NCI-H1436 treated with DMSO at 0.1 percent for 48 hours (cell line): ENCODE measurements around the gene NHERF2.

Experiments used
- DNase-seq: peaks from one replicate; lab custom pipeline; 2025; lab: John Stamatoyannopoulos, UW

The NHERF2 gene

DNA sequence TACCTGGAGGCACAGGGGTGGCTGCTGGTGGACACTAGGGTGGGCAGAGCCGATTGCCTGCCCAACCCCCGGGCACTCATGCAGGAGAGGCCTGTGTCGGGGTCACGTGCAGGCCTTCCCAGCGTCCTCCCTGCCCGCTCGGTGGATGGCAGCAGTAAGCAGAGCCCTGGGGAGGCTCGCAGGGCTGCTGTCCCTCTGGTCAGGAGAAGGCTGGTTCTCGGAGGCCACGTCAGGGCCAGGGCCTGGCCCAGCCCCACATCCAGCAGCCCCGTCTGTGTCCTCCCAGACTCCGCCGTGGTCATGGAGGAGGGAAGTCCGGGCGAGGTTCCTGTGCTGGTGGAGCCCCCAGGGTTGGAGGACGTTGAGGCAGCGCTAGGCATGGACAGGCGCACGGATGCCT lies 56.7 kb downstream of the NHERF2 start:
- DNase-seq = no peak

- no peak for DNase-seq
These were observed 57.4 kb downstream of the NHERF2 start for GRCh38 chr16:2083876-2084780.

DNA sequence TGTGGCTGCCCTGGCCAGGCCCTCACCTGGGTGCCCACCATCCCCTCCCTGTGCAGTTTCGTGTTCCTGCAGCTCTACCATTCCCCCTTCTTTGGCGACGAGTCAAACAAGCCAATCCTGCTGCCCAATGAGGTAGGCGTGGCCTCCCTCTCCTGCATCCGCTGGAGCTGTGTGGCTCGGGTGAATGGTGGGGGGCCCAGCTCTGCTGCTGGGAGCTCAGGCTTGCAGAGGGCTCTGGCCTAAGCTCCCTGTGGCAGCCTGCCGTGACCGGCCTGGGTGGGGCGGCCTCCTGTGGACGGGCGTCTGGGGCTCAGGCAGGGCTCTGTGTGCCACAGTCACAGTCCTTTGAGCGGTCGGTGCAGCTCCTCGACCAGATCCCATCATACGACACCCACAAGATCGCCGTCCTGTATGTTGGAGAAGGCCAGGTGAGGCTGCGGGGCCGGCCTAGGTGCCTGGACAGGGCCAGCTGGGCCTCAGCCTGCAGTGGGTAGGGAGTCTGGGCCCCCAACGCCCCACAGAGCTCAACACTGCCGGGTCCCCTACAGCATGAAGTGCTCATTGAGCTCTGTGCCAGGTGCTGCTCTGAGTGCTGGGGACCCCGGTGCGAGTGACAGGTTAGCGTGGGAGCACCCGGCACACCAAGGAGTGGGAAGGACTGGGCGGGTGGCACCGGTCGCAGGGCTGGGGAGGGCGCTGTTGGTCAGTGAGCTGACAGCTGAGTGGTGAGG lies 58.4 kb downstream of the NHERF2 start:
- no peak for DNase-seq

DNA sequence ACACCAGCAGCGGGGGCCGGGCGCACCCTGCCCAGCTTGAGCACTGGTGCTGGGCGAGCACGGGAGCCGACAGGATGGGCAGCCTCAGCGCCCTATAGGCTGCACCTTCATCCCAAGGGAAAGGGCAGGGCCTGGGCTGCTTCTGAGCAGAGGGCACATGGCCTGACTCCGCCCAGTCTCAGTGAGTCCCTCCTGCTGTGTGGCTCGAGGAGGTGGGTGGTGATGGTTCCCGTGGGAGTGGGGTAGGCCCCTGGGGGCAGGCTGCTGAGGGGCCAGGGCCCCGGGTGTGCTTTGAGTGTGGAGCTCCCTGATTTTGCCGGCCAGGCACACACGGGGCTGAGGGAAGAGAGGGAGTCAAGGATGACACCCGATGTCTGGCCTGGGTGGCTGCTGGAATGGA lies 59.0 kb downstream of the NHERF2 start:
- DNase-seq = no peak

- DNase-seq = no peak
These were observed 59.5 kb downstream of the NHERF2 start for GRCh38 chr16:2086106-2086742.

DNA sequence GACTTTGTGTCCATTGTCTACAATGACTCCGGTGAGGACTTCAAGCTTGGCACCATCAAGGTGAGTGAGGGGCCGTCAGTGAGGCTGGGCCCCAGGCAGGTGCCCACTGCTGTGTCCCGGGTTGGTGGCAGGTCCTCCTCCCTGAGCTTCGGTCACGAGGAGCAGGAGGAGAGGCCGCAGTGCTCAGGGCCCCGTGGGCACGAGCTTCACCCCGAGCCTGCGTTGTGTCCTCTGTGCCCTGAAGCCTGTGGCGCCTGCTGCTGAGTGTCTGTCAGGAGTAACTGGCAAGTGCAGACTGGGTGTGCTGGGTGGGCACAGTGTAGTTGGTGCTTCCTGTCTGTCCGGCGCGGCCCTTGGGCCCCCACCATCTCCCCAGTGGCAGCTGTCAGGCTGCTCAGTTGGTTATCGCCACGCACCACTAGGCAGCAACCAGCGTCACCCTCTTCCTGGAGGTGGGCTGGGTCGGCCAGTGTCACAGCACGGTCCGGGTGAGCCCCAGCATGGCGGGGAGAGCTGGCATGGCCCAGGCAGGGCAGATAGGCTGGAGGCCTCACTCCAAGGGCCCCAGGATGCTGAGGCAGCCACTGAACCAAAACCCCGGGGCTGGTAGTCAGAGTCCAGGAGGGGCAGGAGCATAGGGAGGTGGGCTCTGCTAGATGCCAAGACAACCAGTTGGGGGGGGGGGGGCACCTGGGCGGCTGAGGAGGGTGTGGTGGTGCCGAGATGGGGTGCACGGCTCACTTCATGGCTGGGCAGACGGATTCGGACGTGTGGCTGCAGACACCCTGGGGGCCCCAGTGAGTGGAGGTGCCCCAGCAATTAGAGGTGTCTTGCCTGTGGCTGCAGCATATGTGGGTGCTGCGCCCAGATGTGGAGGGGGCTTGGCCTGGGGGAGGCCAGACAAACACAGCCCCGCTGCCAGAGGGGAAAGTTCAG lies 60.4 kb downstream of the NHERF2 start:
- no peak for DNase-seq

GRCh38 chr16:2087748-2088631 lies 61.3 kb downstream of the NHERF2 start:
- DNase-seq = no peak
